Endometrial microvascular endothelial cells (primary cell): ENCODE measurements around the gene TRMT1. TPM values are rescaled to one million over a fixed set of nuclear protein-coding genes. Genes with fewer than 3 reads are reported as not detected.
"Not testable (repeated sequence)": the region's sequence is repeated elsewhere in the genome, so short reads cannot be mapped to it uniquely, and the experiment has no call there.

Experiments used
- in situ Hi-C: cut with HindIII; loops from 2 replicates; pipeline ENCODE4 v1.10.0; 2017; ENCODE audit warnings: low sequenced_read_pairs, low pct_unique_long_range_greater_than_20kb; ENCODE audit errors: inconsistent ontology term
- total RNA-seq: library from RNA; depleted of rRNA; stranded (reverse); fragments of >200 nt; gene quantifications from one replicate; pipeline ENCODE4 v1.2.3, GENCODE V29; 2015; ENCODE audit errors: inconsistent ontology term

Gene TRMT1
- total RNA-seq, 1 donor from 2014 or later, result 53.1 TPM

- in situ Hi-C loops, result no loop called here
These were observed 35.2 kb upstream of the TRMT1 start for GRCh38 chr19:13151605-13152355.

- in situ Hi-C loops, result no loop called here
These were observed 34.5 kb upstream of the TRMT1 start for GRCh38 chr19:13150931-13151604.

- in situ Hi-C loops, result no loop called here
These were observed 33.8 kb upstream of the TRMT1 start, which contains the start of the genes IER2 and STX10 for GRCh38 chr19:13150187-13150930. IER2 (plus strand) TSS chr19:13150411; CDS start chr19:13153187, 2,776 bp downstream. STX10 (minus strand) TSS chr19:13150375; CDS start chr19:13150173, 202 bp downstream.

GRCh38 chr19:13149628-13150186, 33.2 kb upstream of the TRMT1 start:
- in situ Hi-C loops, result no loop called here

- in situ Hi-C loops, result not testable (repeated sequence)
These were observed 32.7 kb upstream of the TRMT1 start for GRCh38 chr19:13149173-13149627.

- in situ Hi-C loops, result no loop called here
These were observed 30.4 kb upstream of the TRMT1 start for GRCh38 chr19:13146763-13147563.

GRCh38 chr19:13139633-13140311, 23.2 kb upstream of the TRMT1 start:
- in situ Hi-C loops, result no loop called here

- in situ Hi-C loops, result no loop called here
These were observed 22.3 kb upstream of the TRMT1 start for GRCh38 chr19:13138916-13139198.

- in situ Hi-C loops, result no loop called here
These were observed 21.8 kb upstream of the TRMT1 start for GRCh38 chr19:13138171-13138915.

GRCh38 chr19:13137290-13137794, 20.8 kb upstream of the TRMT1 start:
- in situ Hi-C loops, result no loop called here

- in situ Hi-C loops, result no loop called here
These were observed 18.8 kb upstream of the TRMT1 start for GRCh38 chr19:13135068-13136062.

- in situ Hi-C loops, result no loop called here
These were observed 18.1 kb upstream of the TRMT1 start for GRCh38 chr19:13134626-13135025.

- in situ Hi-C loops, result no loop called here
These were observed 16.8 kb upstream of the TRMT1 start for GRCh38 chr19:13133241-13133870.

GRCh38 chr19:13132471-13133180, 16.1 kb upstream of the TRMT1 start:
- in situ Hi-C loops, result no loop called here

GRCh38 chr19:13130886-13131490, 14.4 kb upstream of the TRMT1 start:
- in situ Hi-C loops, result no loop called here
